Measurements from ENCODE around the gene CRACDL. TPM values are rescaled to one million over a fixed set of nuclear protein-coding genes. Genes with fewer than 3 reads are reported as not detected.
"Not testable (repeated sequence)": the region's sequence is repeated elsewhere in the genome, so short reads cannot be mapped to it uniquely, and the experiment has no call there.

CRACDL gene
- total and polyA plus RNA-seq, 12 donors = 1.2 to 7.9 (median 3.2) TPM

GRCh38 chr2:98759338-98759737 lies 176.7 kb downstream of the CRACDL start:
- peaks cover 0 to 73% (median 18%) of the 10 kb centered on the region in 9 donors for H3K4me1 ChIP-seq
- DNase-seq (no peak), ATAC-seq (no peak)
- TF ChIP-seq CTCF (IDR thresholded peaks at IDR 0.05) = no peak
- no peaks in the 10 kb centered on the region for H3K9me3 ChIP-seq
- peak overlapping the region in 4 of 10 donors; percentile 48 to 85 (median 58) for H3K27ac ChIP-seq
- H3K36me3 ChIP-seq = no peaks in the 10 kb centered on the region
- WGBS, 2 donors = 64 to 75% methylated on average over 2 of the region's 2 CpGs
- no peak overlapping the region for H3K4me3 ChIP-seq
- H3K27me3 ChIP-seq = no peaks in the 10 kb centered on the region
- intact Hi-C loops (cut with DNase I) = loop anchor here in 1 of 10 donors (2.0 kb wide), 1 partner anchor 73 kb away; no protein-coding TSS in a partner anchor

- peak; percentile 43 to 74 for DNase-seq
- intact Hi-C loops (cut with DNase I) = loop anchor here in 2 of 10 donors (1.0 to 2.0 kb wide), 2 partner anchors 64 to 75 kb away; no protein-coding TSS in a partner anchor
- peak in 3 of 9 donors; percentile 18 to 29 (median 20) for TF ChIP-seq CTCF (IDR thresholded peaks at IDR 0.05)
- Histone ChIP-seq H3K4me3 (no peak overlapping the region), H3K27me3 (no peaks in the 10 kb centered on the region), H3K9me3 (no peaks in the 10 kb centered on the region), H3K36me3 (no peaks in the 10 kb centered on the region), H3K27ac (peak overlapping the region in 8 of 10 donors; percentile 2 to 85 (median 38)), H3K4me1 (peaks cover 0 to 71% (median 18%) of the 10 kb centered on the region in 9 donors)
- 38 to 52% methylated on average over 9 of the region's 9 CpGs for WGBS, 2 donors
- ATAC-seq = peak; percentile 93 to 97 (median 96)
These were observed 178.1 kb downstream of the CRACDL start for GRCh38 chr2:98757904-98758421.

GRCh38 chr2:98753801-98754200 lies 182.2 kb downstream of the CRACDL start:
- no peak for DNase-seq
- Histone ChIP-seq H3K4me3 (no peak overlapping the region), H3K27ac (no peak overlapping the region), H3K36me3 (no peaks in the 10 kb centered on the region), H3K9me3 (no peaks in the 10 kb centered on the region), H3K4me1 (peaks cover 0 to 37% (median 11%) of the 10 kb centered on the region in 9 donors), H3K27me3 (no peaks in the 10 kb centered on the region)
- TF ChIP-seq CTCF (IDR thresholded peaks at IDR 0.05) = no peak
- intact Hi-C loops (cut with DNase I) = no loop called here
- ATAC-seq = no peak

GRCh38 chr2:98752711-98753110 lies 183.3 kb downstream of the CRACDL start:
- ATAC-seq; intact Hi-C loops (cut with DNase I); DNase-seq; H3K36me3 ChIP-seq; H3K27me3 ChIP-seq; H3K9me3 ChIP-seq; H3K27ac ChIP-seq; H3K4me3 ChIP-seq: not testable (repeated sequence)
- 84% methylated on average over 4 of the region's 4 CpGs for WGBS, 2 donors
- H3K4me1 ChIP-seq = peaks cover 0 to 37% (median 4%) of the 10 kb centered on the region in 9 donors

- no peak overlapping the region for H3K27ac ChIP-seq
- peaks cover 0 to 30% (median 0%) of the 10 kb centered on the region in 9 donors for H3K4me1 ChIP-seq
- no peak for TF ChIP-seq CTCF (IDR thresholded peaks at IDR 0.05)
- no peaks in the 10 kb centered on the region for H3K9me3 ChIP-seq
- no peaks in the 10 kb centered on the region for H3K27me3 ChIP-seq
- intact Hi-C loops (cut with DNase I) = no loop called here
- H3K36me3 ChIP-seq = no peaks in the 10 kb centered on the region
- no peak for DNase-seq
- no peak overlapping the region for H3K4me3 ChIP-seq
- ATAC-seq = no peak
- WGBS, 2 donors = 79 to 83% methylated on average over 1 of the region's 1 CpG
These were observed 184.3 kb downstream of the CRACDL start for GRCh38 chr2:98751748-98752147.

Measured in heart right ventricle (tissue), 16 donors.